HG02610 (cell line): Measurements from ENCODE around the gene NOP9.

Experiments used
- ATAC-seq: cut with Tn5 transposase; IDR thresholded peaks from one replicate; pipeline ENCODE4 v1.9.1; 2021; ENCODE audit warnings: mild to moderate bottlenecking, moderate library complexity; ENCODE audit not compliant: unreplicated experiment

NOP9 gene, protein sequence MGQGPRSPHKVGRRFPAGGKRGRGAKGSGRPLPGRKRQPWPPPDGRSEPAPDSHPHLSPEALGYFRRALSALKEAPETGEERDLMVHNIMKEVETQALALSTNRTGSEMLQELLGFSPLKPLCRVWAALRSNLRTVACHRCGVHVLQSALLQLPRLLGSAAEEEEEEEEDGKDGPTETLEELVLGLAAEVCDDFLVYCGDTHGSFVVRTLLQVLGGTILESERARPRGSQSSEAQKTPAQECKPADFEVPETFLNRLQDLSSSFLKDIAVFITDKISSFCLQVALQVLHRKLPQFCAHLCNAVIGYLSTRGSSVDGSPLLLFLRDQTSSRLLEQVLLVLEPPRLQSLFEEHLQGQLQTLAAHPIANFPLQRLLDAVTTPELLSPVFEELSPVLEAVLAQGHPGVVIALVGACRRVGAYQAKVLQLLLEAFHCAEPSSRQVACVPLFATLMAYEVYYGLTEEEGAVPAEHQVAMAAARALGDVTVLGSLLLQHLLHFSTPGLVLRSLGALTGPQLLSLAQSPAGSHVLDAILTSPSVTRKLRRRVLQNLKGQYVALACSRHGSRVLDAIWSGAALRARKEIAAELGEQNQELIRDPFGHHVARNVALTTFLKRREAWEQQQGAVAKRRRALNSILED

DNA sequence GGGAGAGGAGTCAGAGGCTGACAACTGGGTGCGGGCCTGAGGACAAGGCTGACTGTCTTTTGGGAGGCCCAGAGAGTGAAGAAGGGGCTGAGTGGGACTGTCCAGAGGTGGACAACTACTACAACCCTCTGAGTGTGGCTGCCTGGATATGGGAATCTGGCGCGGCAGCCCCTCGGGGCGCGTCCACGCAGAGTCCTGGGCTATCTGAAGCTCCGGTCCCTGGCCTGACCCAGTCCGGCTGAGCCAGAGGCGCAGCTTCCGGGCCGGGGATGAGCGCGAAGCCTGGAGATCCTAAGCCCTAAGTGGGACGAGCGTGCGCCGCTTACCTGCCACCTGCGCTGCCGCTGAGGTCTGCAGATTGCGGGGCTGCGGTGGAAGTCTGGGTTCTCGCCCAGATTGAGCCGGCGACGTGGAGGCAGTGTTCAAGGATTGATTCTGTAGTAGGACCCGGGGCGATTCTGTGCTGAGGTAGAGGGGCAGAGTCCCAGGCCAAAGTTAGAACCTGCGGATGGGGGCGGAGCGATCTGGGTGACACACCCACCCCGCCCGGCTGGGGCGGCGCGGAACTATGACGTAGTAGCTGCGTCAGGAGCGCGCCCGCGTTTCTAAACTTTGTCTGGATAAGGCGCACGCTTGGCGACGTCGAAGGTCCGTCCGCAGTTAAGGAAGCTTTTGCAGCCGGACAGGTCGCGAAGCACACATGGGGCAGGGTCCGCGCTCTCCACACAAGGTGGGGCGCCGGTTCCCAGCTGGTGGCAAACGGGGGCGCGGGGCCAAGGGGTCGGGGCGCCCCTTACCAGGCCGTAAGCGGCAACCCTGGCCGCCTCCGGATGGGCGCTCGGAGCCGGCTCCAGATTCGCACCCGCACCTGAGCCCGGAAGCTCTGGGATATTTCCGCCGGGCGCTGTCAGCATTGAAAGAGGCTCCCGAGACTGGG is at the start of gene NOP9, which contains the start of gene DHRS1:
Gene NOP9, plus strand, starts transcription at position 596 of the 937 bp plus-strand sequence. Its CDS starts 105 bp downstream, at position 701.
Gene DHRS1, minus strand, starts transcription at position 526 of the 937 bp plus-strand sequence. CDS start 674 bp downstream, outside the sequence.
- peak; percentile 52 for ATAC-seq

DNA sequence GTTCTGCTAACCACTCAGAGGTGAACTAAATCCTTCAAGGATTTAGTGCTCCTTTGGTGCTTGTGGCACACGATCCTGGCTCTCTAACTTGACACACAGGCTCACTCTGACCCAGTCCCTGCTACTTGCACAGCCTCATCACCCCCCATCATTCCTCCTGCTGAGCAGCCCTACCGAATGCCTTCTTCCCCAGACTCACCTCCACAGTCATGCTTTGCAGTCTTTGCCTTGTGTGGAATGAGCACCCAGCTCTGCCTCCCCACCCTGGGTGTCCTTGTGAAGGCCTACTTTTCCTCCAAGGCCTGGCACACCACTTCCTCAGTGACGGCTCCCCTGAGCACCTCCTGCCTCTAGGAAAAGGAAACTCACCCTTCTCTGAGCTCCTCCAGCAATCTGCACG is 49.3 kb upstream of the NOP9 start:
- ATAC-seq = no peak

DNA sequence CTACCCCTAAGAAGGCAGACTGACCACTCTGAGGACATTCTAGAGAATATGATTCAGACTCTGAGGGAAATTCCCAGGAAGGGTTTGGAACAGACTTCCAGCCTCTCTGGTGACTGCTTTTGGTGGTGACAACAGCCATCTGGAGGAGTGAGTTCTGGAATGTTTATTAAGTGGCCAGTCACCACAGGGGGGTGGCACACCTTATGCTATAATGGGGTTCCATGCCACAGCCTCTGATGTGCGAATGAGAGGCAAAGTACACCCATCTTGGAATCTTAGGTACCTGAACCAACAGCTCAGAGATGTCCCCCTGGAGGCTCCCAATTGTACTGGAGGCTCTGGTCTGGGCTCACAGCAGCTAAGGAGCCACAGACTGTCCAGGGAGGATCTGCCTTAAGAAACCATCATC is 47.8 kb upstream of the NOP9 start:
- no peak for ATAC-seq

DNA sequence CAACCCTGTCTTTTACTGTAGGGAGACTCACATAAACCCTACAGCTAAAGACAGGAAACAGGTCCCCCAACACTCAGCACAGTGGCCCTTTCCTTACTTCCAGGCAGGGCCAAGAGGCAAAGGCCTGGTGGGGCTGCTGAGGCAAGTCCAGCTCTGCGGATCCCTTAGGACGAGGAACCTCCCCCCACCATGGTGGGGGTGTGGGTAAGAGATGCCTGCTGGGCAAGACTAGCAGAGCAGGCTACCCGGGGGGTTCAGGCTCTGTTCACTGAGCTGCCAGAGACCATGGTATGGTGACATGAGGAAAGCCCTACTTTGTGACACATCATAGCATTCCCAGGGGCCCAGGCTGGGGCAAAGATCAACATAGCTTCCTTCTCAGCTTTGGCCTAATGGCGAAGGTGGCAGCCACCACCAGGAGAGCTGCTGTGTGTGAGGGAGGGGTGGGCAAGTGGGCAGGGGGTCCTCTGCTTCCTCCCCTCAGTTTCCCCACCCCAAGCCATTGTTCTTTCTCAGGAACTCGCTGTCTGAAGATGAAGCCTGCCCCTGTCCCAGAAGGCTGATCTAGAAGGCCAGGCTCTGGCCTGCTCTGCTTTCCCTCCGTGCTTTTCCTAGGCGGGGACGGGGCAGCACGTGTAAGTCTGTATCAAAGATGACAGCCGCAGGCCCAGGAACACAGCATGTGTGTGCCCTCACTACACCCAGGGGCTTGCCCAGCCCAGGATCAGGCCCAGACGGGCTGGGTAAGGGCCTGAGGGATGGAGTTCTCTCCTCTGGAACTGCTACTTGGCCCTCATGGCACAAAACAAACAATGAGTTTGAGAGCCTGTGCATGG is 47.1 kb upstream of the NOP9 start:
- ATAC-seq = no peak

DNA sequence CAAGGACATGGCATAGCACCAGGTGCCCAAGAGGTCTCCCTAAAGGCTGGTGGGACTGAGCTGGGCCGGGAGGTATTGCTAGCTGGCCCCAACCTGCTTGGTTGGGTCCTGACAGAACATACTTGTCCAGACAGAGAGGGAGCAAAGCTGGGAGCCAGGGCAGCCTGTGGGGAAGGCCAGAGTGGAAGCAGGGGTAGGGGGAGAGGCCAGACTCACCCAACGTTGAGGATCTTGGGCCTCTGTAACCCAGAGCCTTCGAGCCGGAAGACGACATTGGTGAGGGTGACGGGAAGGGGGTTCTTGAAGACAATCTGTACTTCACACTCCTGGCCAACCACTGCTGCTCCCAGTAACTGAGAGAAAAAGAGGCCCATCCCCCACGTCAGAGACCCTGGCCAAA is 45.7 kb upstream of the NOP9 start:
- no peak for ATAC-seq

DNA sequence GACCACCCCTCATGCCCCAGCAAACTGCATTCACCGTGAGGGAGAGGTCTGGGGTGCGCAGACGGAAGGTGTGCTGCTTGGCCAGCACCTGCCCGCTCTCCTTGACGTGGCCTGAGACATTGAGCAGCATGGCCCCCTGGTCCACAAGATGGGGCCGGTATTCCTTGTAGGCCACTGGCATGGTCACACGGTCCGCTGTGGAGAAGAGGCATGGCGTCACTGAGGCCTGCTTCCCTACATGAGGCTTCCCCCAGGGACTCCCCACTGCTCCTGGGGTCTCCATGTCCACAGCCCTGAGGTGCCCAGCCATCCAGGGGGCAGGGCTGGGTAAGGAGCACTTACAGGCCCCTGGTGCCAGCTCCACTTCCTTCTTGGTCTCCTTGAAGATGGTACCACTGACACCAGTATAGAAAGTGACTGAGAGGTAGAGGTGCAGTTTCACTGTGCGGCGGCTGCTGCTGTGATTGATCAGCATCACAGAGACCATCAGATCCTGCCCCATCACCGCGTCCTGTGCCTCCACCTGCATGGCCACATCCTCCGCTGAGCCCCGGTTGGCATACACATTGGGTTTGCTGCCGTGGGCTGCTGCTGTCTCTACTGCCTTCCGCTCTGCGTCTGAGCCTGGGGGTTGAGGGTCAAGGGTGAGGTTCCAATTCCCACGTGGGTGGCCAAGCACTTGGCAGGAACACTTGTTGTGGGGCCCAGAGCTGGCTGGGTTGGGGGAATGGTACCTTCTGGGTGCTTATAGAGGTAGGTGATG is 44.8 kb upstream of the NOP9 start:
- ATAC-seq = no peak

DNA sequence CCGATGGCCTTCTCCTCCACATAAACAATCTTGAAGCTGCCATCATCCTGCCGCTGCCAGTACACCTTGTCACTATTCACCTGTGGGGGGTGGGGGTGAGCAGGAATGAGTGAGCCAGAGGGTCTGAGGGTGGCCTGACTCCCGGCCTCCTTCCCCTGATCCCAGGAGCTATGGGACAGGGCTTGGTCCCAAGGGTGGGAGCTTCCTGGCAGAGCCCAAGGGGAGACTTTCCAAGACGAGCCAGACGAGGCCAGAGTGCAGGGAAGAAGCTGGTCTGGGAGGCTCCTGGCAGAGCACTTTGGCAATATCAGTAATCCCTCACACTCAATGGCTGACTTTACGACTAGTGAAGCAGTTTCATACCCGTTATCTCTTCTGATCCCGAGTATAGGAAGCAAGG is 44.2 kb upstream of the NOP9 start:
- ATAC-seq = no peak

DNA sequence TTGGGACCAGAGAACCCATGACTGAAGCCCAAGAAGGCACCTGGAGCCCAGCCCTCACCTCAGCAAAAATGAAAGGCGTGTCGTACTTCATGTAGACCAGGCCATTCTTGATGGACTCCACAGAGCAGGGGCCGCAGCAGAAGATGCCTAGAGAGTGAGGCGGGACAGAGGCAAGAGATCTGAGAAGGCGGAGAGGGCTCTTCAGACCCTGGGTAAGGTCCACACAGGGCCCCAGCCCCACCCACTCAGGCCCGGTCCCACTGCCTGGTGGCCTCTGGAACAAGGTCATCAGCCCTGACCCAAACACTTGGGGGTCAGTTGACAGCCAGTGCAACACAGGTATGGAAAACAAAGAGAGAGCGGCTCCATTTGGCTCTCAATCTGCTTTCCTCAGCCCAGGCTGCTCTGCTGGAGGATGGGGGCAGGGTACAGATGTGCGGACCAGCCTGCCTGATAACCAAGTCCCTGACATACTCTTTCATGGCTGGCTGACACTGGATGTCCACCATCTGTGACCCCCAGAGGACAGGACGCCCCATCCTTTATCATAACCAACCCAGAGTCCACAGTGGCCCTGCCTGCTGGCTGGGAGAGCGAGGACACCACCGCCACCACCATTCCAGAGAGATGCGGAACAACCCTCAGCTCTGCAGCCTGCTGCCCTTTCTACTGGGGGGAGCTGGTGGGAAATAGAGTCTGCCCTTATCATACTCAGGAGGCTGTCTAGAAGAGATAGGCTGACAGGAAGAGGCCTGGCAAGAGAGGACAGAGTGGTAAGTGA is 43.5 kb upstream of the NOP9 start:
- no peak for ATAC-seq

DNA sequence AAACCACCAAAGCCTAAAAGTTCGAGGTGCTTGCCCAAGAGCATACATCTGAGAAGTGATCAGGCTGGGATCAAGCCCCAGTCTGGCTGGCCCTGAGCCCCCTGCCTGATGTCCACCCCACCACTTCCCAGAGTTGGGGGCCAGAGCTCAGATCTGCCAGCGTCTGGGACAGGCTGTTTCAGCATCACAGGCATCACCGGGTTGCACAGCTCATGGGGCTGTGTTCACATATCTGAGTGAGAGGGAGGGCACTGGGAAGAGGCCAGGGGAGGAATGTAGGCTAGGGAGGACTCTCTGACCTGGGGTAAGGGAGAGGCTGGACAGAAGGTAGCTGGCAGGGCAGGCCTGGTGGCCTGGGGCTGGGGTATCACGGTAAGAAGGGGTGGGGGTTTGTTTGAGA is 42.7 kb upstream of the NOP9 start:
- no peak for ATAC-seq

DNA sequence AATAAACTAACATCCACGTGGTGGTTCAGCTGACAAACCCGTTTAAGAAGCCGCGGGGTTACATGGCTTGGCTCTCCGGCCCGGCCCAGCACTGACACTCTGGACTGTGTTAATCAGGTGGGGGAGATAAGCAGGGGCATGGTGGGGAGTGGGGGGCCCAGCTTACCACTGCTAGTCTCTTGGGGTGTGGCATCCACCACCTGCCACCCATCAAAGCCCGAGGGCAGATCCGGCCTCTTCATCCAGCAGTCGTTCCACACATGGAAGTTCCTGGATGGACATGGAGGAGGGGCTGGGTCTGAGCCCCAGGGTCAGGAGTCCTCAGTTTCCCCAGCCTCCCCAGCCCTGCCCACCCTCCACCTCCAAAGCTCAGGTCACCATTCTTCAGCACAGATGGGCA is 41.5 kb upstream of the NOP9 start:
- no peak for ATAC-seq

DNA sequence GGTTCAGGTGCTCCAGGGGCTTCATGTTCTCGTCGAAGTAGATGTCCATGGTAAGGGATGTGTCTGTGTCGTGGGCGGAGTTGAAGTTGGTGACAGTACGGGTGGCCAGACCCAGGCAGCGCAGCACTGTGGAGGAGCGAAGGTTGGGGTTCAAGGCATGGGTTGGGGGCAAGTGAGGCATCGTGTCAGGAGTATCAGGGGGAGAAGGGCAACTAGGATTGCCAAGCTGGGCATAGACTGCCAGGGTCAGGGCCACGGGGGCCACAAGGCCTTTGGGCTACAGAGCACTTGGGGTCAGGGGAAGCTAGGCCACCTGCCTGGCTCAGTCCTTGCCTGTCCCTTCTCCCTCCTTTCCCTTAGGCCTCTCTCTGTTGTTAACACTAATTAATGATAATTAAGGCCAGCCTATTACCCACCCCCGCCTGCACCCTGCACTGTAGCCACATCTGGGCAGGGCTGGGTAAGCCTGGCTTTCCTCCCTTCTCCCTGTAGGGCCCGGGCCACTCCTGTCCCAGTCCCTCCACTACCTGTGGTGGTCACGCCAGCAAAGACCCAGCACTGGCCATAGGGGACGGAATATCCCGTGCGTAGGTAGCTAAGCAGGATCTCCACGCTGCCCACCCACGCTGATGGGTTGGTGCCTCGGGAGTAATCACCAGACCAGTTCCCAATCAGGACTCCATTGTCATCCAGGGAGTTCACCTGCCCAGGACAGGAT is 40.9 kb upstream of the NOP9 start:
- no peak for ATAC-seq

DNA sequence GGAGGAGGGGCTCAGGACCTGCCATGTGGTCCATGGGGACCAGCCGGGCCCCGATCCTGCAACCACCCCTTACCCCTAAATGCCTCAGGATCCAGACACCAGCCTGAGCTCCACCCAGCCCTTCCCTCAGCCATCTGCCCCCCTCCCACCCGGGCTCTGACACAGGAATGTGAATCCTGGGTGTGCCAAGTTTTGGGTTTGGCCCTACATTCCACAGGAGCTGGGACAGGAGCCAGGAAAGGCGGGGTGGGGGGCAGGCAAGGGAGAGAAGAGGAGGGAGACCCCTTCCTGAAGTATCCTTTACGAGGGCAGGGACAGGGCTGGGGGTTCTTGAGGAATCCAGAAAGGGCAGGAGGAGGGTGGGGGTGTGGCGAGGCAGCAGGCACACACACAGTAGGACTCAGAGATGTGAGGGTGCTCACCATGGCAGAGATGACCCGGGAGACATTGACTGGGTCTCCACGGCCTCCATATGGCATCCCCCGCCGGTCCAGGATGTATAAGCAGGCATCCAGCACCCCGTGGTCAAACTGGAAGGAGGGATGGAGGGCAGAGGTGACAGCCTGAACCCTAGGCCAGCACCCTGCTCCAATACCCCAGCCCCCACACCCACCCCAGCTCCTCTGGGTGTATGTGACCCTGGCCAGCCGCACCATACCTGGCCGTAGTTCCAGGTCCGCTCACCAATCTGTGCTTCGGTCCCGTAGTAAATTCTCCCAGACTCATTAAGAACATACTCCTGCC is 40.2 kb upstream of the NOP9 start:
- ATAC-seq = no peak

DNA sequence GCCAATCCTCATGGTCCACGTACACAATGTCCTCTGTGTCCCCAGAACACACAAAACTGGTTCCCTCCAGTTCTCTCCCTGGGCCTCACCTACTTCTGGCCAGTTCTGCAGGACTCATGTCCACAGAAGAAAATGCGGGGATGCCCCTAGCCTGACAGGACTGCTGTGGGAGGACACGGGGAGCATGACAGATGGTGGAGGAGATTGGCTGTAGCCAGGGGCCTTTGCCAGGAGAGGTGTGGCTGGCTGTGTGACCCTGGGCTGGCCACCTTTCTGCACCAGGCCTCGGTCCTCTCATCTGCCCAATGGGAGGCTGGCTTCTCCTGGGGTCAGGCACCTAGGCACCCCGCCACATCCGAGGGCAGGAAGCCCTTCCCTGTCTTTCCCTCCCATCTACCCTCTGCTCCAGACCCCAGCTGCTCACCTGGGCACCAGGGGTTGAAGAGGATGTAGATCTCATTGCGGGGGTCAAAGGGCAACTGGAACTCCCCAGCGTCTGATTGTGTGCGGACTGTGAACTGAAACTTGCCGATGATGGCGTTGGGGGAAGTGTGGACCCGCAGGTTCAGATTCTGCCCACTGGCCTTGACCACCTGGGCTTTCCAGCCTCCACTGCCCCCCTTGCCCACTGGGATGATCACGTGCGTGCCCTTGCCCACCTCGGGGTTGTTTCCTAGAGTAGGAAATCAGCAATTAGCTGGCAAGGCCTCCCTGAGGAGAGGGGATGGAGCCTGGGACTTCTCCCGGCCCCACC is 39.4 kb upstream of the NOP9 start:
- no peak for ATAC-seq

DNA sequence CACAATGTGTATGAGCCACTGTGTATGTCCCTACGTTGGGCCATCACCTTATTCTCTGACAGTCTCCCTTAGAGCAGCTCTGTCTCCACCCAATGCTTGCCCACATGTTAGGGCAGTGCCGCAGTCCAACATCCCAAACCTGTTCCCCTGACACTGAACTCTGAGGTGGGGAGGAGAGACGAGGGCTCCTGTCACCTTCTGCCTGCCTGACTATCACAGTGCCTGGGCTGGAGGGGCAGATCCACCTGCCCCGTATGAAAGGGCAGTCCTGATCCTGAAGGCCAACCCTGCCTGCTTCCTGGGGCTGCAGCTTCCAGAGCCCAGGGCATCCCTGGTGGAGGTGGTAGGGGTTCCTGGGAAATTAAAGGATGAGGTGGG is 38.9 kb upstream of the NOP9 start:
- ATAC-seq = no peak

DNA sequence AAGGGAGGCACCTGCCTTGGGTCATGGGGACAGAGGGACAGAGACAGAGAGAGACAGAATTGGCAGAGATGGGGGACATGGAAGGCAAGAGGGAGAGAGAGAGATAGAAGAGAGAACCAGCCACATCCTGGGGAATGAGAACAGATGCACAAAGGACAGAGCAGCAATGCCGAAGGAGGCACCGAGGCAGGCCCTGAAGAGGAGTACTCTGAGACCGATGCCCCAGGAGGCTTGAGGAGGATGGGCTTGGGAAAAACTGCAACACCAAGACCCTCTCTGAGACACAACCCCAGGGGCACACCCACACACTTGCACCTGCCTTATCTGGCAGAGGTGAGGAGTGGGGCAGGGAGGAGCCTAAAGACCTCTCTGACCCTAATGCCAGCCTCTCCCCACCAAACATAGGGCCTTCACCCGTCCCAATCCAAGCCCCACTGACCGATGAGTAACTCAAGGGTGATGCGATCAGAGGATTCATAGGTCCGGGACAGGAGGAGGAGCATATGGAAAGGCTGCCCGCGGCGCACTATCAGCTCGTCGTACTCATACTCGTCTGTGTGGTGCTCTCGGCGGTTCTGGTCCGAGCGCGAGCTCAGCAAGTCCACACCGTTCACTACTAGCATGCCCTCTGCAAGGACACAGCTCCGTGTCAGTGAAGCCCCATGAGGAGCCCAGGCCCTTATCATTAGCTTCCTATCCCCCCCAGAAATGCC is 38.2 kb upstream of the NOP9 start:
- no peak for ATAC-seq

DNA sequence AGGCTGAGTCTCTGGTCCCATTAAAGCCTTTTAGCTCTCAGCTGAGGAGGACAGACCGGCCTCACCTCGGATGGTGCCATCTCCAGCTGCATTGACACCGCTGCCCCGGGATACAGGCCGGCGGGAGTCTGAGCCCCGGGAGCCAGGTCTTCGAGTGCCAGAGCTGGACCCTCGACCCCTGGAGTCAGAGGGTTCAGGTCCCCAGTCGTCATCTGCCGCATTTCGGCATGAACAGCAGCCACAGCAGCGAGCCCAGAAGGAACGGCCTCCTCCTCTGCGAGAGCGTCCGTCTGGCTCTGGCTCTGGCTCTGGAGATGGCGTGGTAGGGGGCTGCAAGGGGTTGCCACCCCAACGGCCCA is 37.7 kb upstream of the NOP9 start:
- ATAC-seq = no peak
